CD14-positive monocyte (primary cell): ENCODE results near the gene KRT75. TPM values are rescaled to one million over a fixed set of nuclear protein-coding genes. Genes with fewer than 3 reads are reported as not detected.

Source experiments
- DNase-seq, 3 donors: peaks; one replicate each; pipeline ENCODE4 v3.0.0-alpha.2; 2011 to 2022
- H2AFZ ChIP-seq: 2 replicates; pipeline ENCODE4 v1.6.0; 2012; ENCODE audit warnings: mild to moderate bottlenecking, low read depth, low read length, inconsistent platforms; ENCODE audit not compliant: insufficient read depth, poor library complexity, severe bottlenecking
- H3K27ac ChIP-seq, 2 donors: 1 replicate in 1 of 2; 2 replicates in 1 of 2; pipeline ENCODE4 v1.5.1; 2012 to 2013; ENCODE audit warnings: low read length in 2 of 2, control low read depth in 1 of 2, inconsistent platforms in 1 of 2, low read depth in 1 of 2, mild to moderate bottlenecking in 1 of 2
- H3K27me3 ChIP-seq, 2 donors: one replicate each; pipeline versions ENCODE4 v1.6.0 to v1.6.1; 2011 to 2013; ENCODE audit warnings: low read length in 2 of 2; ENCODE audit not compliant: control insufficient read depth in 2 of 2, insufficient read depth in 2 of 2
- H3K36me3 ChIP-seq, 2 donors: replicated peaks in 1 of 2; 1 replicate in 1 of 2; 2 replicates in 1 of 2; pipeline versions ENCODE4 v1.5.1 to v1.6.1; 2012 to 2013; ENCODE audit warnings: low read length in 2 of 2, control low read depth in 1 of 2, inconsistent platforms in 1 of 2, mild to moderate bottlenecking in 1 of 2; ENCODE audit not compliant: insufficient read depth in 2 of 2, control insufficient read depth in 1 of 2
- H3K4me1 ChIP-seq, 2 donors: 1 replicate in 1 of 2; 2 replicates in 1 of 2; pipeline versions ENCODE4 v1.5.1 to v1.6.1; 2012 to 2013; ENCODE audit warnings: low read length in 2 of 2, control low read depth in 1 of 2, inconsistent platforms in 1 of 2, mild to moderate bottlenecking in 1 of 2, moderate library complexity in 1 of 2; ENCODE audit not compliant: insufficient read depth in 2 of 2, control insufficient read depth in 1 of 2
- H3K4me2 ChIP-seq: replicated peaks from 2 replicates; pipeline ENCODE3; 2012; ENCODE audit warnings: low read length, moderate library complexity, mild to moderate bottlenecking; ENCODE audit not compliant: poor library complexity, severe bottlenecking; ENCODE audit errors: extremely low read depth
- H3K4me3 ChIP-seq, 3 experiments: fragments of 200-600 bp in 1 of 3; sonication (generic) in 1 of 3; replicated peaks in 1 of 3; 1 replicate in 2 of 3; 2 replicates in 1 of 3; pipeline ENCODE4 v1.5.1; 2011 to 2013; ENCODE audit warnings: low read length in 3 of 3, mild to moderate bottlenecking in 3 of 3, control low read depth in 2 of 3, low read depth in 2 of 3, inconsistent platforms in 1 of 3, moderate library complexity in 1 of 3
- H3K79me2 ChIP-seq: 2 replicates; pipeline ENCODE4 v1.6.0; 2012; ENCODE audit warnings: mild to moderate bottlenecking, control low read depth, inconsistent platforms, low read length, moderate library complexity; ENCODE audit not compliant: insufficient read depth
- H3K9ac ChIP-seq: 2 replicates; pipeline ENCODE4 v1.6.0; 2017; ENCODE audit warnings: low read length, mild to moderate bottlenecking; ENCODE audit not compliant: insufficient read depth, poor library complexity, severe bottlenecking
- H3K9me3 ChIP-seq, 2 donors: replicated peaks in 1 of 2; 1 replicate in 1 of 2; 2 replicates in 1 of 2; pipeline versions ENCODE4 v1.5.1 to v1.6.1; 2012 to 2013; ENCODE audit warnings: low read length in 2 of 2, control low read depth in 1 of 2; ENCODE audit not compliant: control insufficient read depth in 1 of 2, insufficient read depth in 1 of 2
- H4K20me1 ChIP-seq: 2 replicates; pipeline ENCODE4 v1.6.0; 2012; ENCODE audit warnings: mild to moderate bottlenecking, low read length, control low read depth, moderate library complexity; ENCODE audit not compliant: insufficient read depth
- H3K27ac Mint-ChIP-seq, 7 donors: one replicate each; pipeline ENCODE4 v1.8.0; 2020; ENCODE audit warnings: mild to moderate bottlenecking in 7 of 7, mixed read lengths in 7 of 7, moderate library complexity in 6 of 7, inconsistent platforms in 2 of 7
- H3K27me3 Mint-ChIP-seq, 3 donors: one replicate each; pipeline ENCODE4 v1.8.0; 2021 to 2022; ENCODE audit warnings: low read depth in 3 of 3, mild to moderate bottlenecking in 3 of 3, mixed read lengths in 3 of 3, moderate library complexity in 3 of 3, inconsistent platforms in 1 of 3
- H3K36me3 Mint-ChIP-seq, 2 donors: one replicate each; pipeline ENCODE4 v1.8.0; 2020; ENCODE audit warnings: mixed read lengths in 2 of 2, inconsistent platforms in 1 of 2, mild to moderate bottlenecking in 1 of 2
- H3K4me1 Mint-ChIP-seq: one replicate; pipeline ENCODE4 v1.8.0; 2020; ENCODE audit warnings: mild to moderate bottlenecking, mixed read lengths
- H3K4me3 Mint-ChIP-seq, 2 donors: one replicate each; pipeline ENCODE4 v1.8.0; 2020; ENCODE audit warnings: mild to moderate bottlenecking in 2 of 2, mixed read lengths in 2 of 2, moderate library complexity in 1 of 2
- H3K9me3 Mint-ChIP-seq, 7 donors: one replicate each; pipeline ENCODE4 v1.8.0; 2020 to 2022; ENCODE audit warnings: mixed read lengths in 7 of 7, mild to moderate bottlenecking in 6 of 7, moderate library complexity in 6 of 7, inconsistent platforms in 2 of 7
- CTCF ChIP-seq: fragments of 200-600 bp; IDR thresholded peaks from one replicate; pipeline ENCODE4 v1.8.0; 2022; ENCODE audit warnings: antibody characterized with exemption, mild to moderate bottlenecking
- WGBS: methylation state at CpG from one replicate; pipeline ENCODE4 v1.1.5; 2013; ENCODE audit warnings: missing lambda C conversion rate; ENCODE audit not compliant: insufficient coverage; 5-methylcytosine and 5-hydroxymethylcytosine counted together
- intact Hi-C, 2 donors: fragments of 100-400 bp; cut with micrococcal nuclease; formaldehyde crosslinking; loops; one replicate each; pipeline versions ENCODE4 v1.15.0 to v1.15.1; 2023
- polyA plus RNA-seq, 3 donors: library from polyadenylated mRNA; depleted of rRNA in 1 of 3; unstranded in 2 of 3; stranded (reverse) in 1 of 3; fragments of 300-500 nt in 2 of 3; fragments of >200 nt in 1 of 3; fragmentation: Illumina TruSeq in 2 of 3; gene quantifications; 1 replicate in 2 of 3; 2 replicates in 1 of 3; pipeline ENCODE4 v1.2.3, GENCODE V29; 2012 to 2021

The KRT75 gene
- polyA plus RNA-seq, 3 donors, result not detected

GRCh38 chr12:52398176-52398575, 36.0 kb downstream of the KRT75 start:
- peaks cover 0 to 2% (median 0%) of the 10 kb centered on the region in 7 donors for H3K9me3 Mint-ChIP-seq
- Histone ChIP-seq H3K9me3 (no peaks in the 10 kb centered on the region), H3K4me1 (no peaks in the 10 kb centered on the region), H3K79me2 (no peaks in the 10 kb centered on the region), H2AFZ (no peak overlapping the region), H3K27me3 (no peaks in the 10 kb centered on the region), H3K4me2 (no peak overlapping the region), H3K4me3 (no peak overlapping the region), H3K27ac (no peak overlapping the region), H3K9ac (no peak overlapping the region), H4K20me1 (no peaks in the 10 kb centered on the region), H3K36me3 (no peaks in the 10 kb centered on the region)
- TF ChIP-seq CTCF, result no peak
- WGBS, result 100% methylated on average over 1 of the region's 1 CpG
- no peak for DNase-seq
- no peak overlapping the region for H3K4me3 Mint-ChIP-seq
- peaks cover 4 to 8% (median 7%) of the 10 kb centered on the region in 3 donors for H3K27me3 Mint-ChIP-seq
- H3K4me1 Mint-ChIP-seq, result no peaks in the 10 kb centered on the region
- intact Hi-C loops, result no loop called here
- no peaks in the 10 kb centered on the region for H3K36me3 Mint-ChIP-seq
- no peak overlapping the region for H3K27ac Mint-ChIP-seq

GRCh38 chr12:52396656-52397055, 37.5 kb downstream of the KRT75 start:
- TF ChIP-seq CTCF, result no peak

More at GRCh38 chr12:52396656-52397055, 37.5 kb downstream of the KRT75 start:
- WGBS, result 82% methylated on average over 8 of the region's 8 CpGs
- Histone ChIP-seq H3K9me3 (no peaks in the 10 kb centered on the region), H3K4me1 (no peaks in the 10 kb centered on the region), H3K36me3 (no peaks in the 10 kb centered on the region), H3K27me3 (no peaks in the 10 kb centered on the region), H3K27ac (no peak overlapping the region), H2AFZ (no peak overlapping the region), H4K20me1 (no peaks in the 10 kb centered on the region), H3K4me2 (no peak overlapping the region), H3K9ac (no peak overlapping the region), H3K4me3 (no peak overlapping the region), H3K79me2 (no peaks in the 10 kb centered on the region)
- intact Hi-C loops, result no loop called here
- Mint-ChIP-seq H3K27me3 (peaks cover 2 to 11% (median 5%) of the 10 kb centered on the region in 3 donors), H3K4me1 (no peaks in the 10 kb centered on the region), H3K27ac (no peak overlapping the region), H3K4me3 (no peak overlapping the region), H3K9me3 (peaks cover 0 to 2% (median 0%) of the 10 kb centered on the region in 7 donors), H3K36me3 (no peaks in the 10 kb centered on the region)
- no peak for DNase-seq
